Stimulated activated naive CD8-positive, alpha-beta T cell treated with anti-CD3 and anti-CD28 coated beads, Interleukin-15, Interleukin-2, amounts not matched to agents 100 ng/mL and 50 ng/mL, for 24 hours (primary cell): ENCODE measurements around the gene TBL1XR1.
A peak's percentile ranks its signal among the peaks of the same experiment; 100 is the strongest.
"Not testable (repeated sequence)": the region's sequence is repeated elsewhere in the genome, so short reads cannot be mapped to it uniquely, and the experiment has no call there.

ENCODE experiments used
- H3K27ac Mint-ChIP-seq: one replicate; pipeline ENCODE4 v1.8.0; 2021; ENCODE audit warnings: mild to moderate bottlenecking, mixed read lengths
- H3K27me3 Mint-ChIP-seq: one replicate; pipeline ENCODE4 v1.8.0; 2021; ENCODE audit warnings: mixed read lengths
- H3K36me3 Mint-ChIP-seq: one replicate; pipeline ENCODE4 v1.8.0; 2021; ENCODE audit warnings: low read depth, mixed read lengths
- H3K4me1 Mint-ChIP-seq: one replicate; pipeline ENCODE4 v1.8.0; 2021; ENCODE audit warnings: low read depth, mixed read lengths
- H3K4me3 Mint-ChIP-seq: one replicate; pipeline ENCODE4 v1.8.0; 2021; ENCODE audit warnings: mild to moderate bottlenecking, mixed read lengths
- H3K9me3 Mint-ChIP-seq: one replicate; pipeline ENCODE4 v1.8.0; 2021; ENCODE audit warnings: mixed read lengths

The TBL1XR1 gene

GRCh38 chr3:177147790-177148189 is 49.5 kb downstream of the TBL1XR1 start:
- Mint-ChIP-seq H3K9me3 (no peaks in the 10 kb centered on the region), H3K36me3 (peaks cover 22% of the 10 kb centered on the region), H3K4me3 (no peak overlapping the region), H3K27me3 (no peaks in the 10 kb centered on the region), H3K27ac (peak overlapping the region; percentile 65), H3K4me1 (peaks cover 85% of the 10 kb centered on the region)

- H3K4me1 Mint-ChIP-seq: peaks cover 85% of the 10 kb centered on the region
- no peaks in the 10 kb centered on the region for H3K9me3 Mint-ChIP-seq
These were observed 50.6 kb downstream of the TBL1XR1 start for GRCh38 chr3:177146646-177147045.

GRCh38 chr3:177145954-177146353 is 51.3 kb downstream of the TBL1XR1 start:
- no peaks in the 10 kb centered on the region for H3K27me3 Mint-ChIP-seq
- peaks cover 22% of the 10 kb centered on the region for H3K36me3 Mint-ChIP-seq
- H3K4me1 Mint-ChIP-seq: peaks cover 84% of the 10 kb centered on the region
- peak overlapping the region; percentile 72 for H3K27ac Mint-ChIP-seq
- H3K9me3 Mint-ChIP-seq: no peaks in the 10 kb centered on the region
- peak overlapping the region; percentile 58 for H3K4me3 Mint-ChIP-seq

More at GRCh38 chr3:177146646-177147045, 50.6 kb downstream of the TBL1XR1 start:
- Mint-ChIP-seq H3K27ac (peak overlapping the region; percentile 59), H3K27me3 (no peaks in the 10 kb centered on the region), H3K36me3 (peaks cover 22% of the 10 kb centered on the region), H3K4me3 (peak overlapping the region; percentile 36)

GRCh38 chr3:177145381-177145780 is 51.9 kb downstream of the TBL1XR1 start:
- Mint-ChIP-seq H3K9me3 (no peaks in the 10 kb centered on the region), H3K36me3 (peaks cover 20% of the 10 kb centered on the region), H3K4me3 (peak overlapping the region; percentile 58), H3K4me1 (peaks cover 84% of the 10 kb centered on the region), H3K27ac (peak overlapping the region; percentile 72), H3K27me3 (no peaks in the 10 kb centered on the region)

- H3K4me3 Mint-ChIP-seq: peak overlapping the region; percentile 58
- H3K36me3 Mint-ChIP-seq: peaks cover 16% of the 10 kb centered on the region
- H3K27me3 Mint-ChIP-seq: no peaks in the 10 kb centered on the region
- peaks cover 84% of the 10 kb centered on the region for H3K4me1 Mint-ChIP-seq
- H3K27ac Mint-ChIP-seq: peak overlapping the region; percentile 72
- H3K9me3 Mint-ChIP-seq: no peaks in the 10 kb centered on the region
These were observed 52.4 kb downstream of the TBL1XR1 start for GRCh38 chr3:177144922-177145321.

- no peak overlapping the region for H3K4me3 Mint-ChIP-seq
- H3K4me1 Mint-ChIP-seq: peaks cover 97% of the 10 kb centered on the region
- H3K9me3 Mint-ChIP-seq: no peaks in the 10 kb centered on the region
These were observed 55.2 kb downstream of the TBL1XR1 start for GRCh38 chr3:177141899-177142646.

GRCh38 chr3:177141471-177141870 is 55.8 kb downstream of the TBL1XR1 start:
- Mint-ChIP-seq H3K27ac (peak overlapping the region; percentile 10), H3K4me1 (peaks cover 97% of the 10 kb centered on the region), H3K27me3 (no peaks in the 10 kb centered on the region), H3K9me3 (no peaks in the 10 kb centered on the region), H3K4me3 (no peak overlapping the region), H3K36me3 (peaks cover 22% of the 10 kb centered on the region)

More at GRCh38 chr3:177141899-177142646, 55.2 kb downstream of the TBL1XR1 start:
- H3K36me3 Mint-ChIP-seq: peaks cover 18% of the 10 kb centered on the region
- no peaks in the 10 kb centered on the region for H3K27me3 Mint-ChIP-seq
- peak overlapping the region; percentile 10 for H3K27ac Mint-ChIP-seq

GRCh38 chr3:177139220-177139619 is 58.1 kb downstream of the TBL1XR1 start:
- Mint-ChIP-seq H3K4me1 (peaks cover 87% of the 10 kb centered on the region), H3K27ac (peak overlapping the region; percentile 67), H3K36me3 (peaks cover 21% of the 10 kb centered on the region), H3K4me3 (peak overlapping the region; percentile 8)
- H3K9me3 Mint-ChIP-seq, H3K27me3 Mint-ChIP-seq: not testable (repeated sequence)

GRCh38 chr3:177137774-177138705 is 59.2 kb downstream of the TBL1XR1 start:
- Mint-ChIP-seq H3K27me3 (no peaks in the 10 kb centered on the region), H3K4me3 (no peak overlapping the region), H3K4me1 (peaks cover 86% of the 10 kb centered on the region), H3K9me3 (peaks cover 3% of the 10 kb centered on the region), H3K36me3 (peaks cover 27% of the 10 kb centered on the region), H3K27ac (peak overlapping the region; percentile 27)

- H3K36me3 Mint-ChIP-seq: peaks cover 38% of the 10 kb centered on the region
- no peak overlapping the region for H3K4me3 Mint-ChIP-seq
- peaks cover 85% of the 10 kb centered on the region for H3K4me1 Mint-ChIP-seq
- no peak overlapping the region for H3K27ac Mint-ChIP-seq
- H3K27me3 Mint-ChIP-seq: no peaks in the 10 kb centered on the region
- H3K9me3 Mint-ChIP-seq: peaks cover 3% of the 10 kb centered on the region
These were observed 60.5 kb downstream of the TBL1XR1 start for GRCh38 chr3:177136741-177137140.

- no peak overlapping the region for H3K4me3 Mint-ChIP-seq
- H3K9me3 Mint-ChIP-seq: peaks cover 3% of the 10 kb centered on the region
- peaks cover 45% of the 10 kb centered on the region for H3K36me3 Mint-ChIP-seq
- no peak overlapping the region for H3K27ac Mint-ChIP-seq
- peaks cover 84% of the 10 kb centered on the region for H3K4me1 Mint-ChIP-seq
- no peaks in the 10 kb centered on the region for H3K27me3 Mint-ChIP-seq
These were observed 61.3 kb downstream of the TBL1XR1 start for GRCh38 chr3:177135841-177136492.

- Mint-ChIP-seq H3K4me1 (peaks cover 74% of the 10 kb centered on the region), H3K27me3 (no peaks in the 10 kb centered on the region), H3K4me3 (no peak overlapping the region), H3K27ac (no peak overlapping the region), H3K36me3 (peaks cover 52% of the 10 kb centered on the region), H3K9me3 (peaks cover 3% of the 10 kb centered on the region)
These were observed 62.5 kb downstream of the TBL1XR1 start for GRCh38 chr3:177134816-177135210.

GRCh38 chr3:177133860-177134815 is 63.1 kb downstream of the TBL1XR1 start:
- Mint-ChIP-seq H3K27me3 (no peaks in the 10 kb centered on the region), H3K27ac (peak overlapping the region; percentile 60), H3K36me3 (peaks cover 59% of the 10 kb centered on the region), H3K4me1 (peaks cover 67% of the 10 kb centered on the region), H3K4me3 (no peak overlapping the region), H3K9me3 (peaks cover 3% of the 10 kb centered on the region)
